Cardiac septum (tissue), 1 donor: ENCODE measurements around the gene RPS24. TPM values are rescaled to one million over a fixed set of nuclear protein-coding genes. Genes with fewer than 3 reads are reported as not detected.
"Not testable (repeated sequence)": the region's sequence is repeated elsewhere in the genome, so short reads cannot be mapped to it uniquely, and the experiment has no call there.

ENCODE experiments used
- DNase-seq: peaks from one replicate; pipeline ENCODE4 v3.0.0-alpha.2; 2020; ENCODE audit warnings: low spot score
- intact Hi-C: fragments of 100-400 bp; cut with DNase I; formaldehyde crosslinking; loops from one replicate; pipeline ENCODE4 v1.14.0; 2022
- long read RNA-seq: library from polyadenylated mRNA; unstranded; transcript quantifications from one replicate; pipeline ENCODE4 v2.0.0, GENCODE V29; 2021
- total RNA-seq: library from RNA; stranded (reverse); fragmentation: NEBNext Ultra II Directional; extraction: Animal tissue kit (Norgen Biotek cat#: 25700); gene quantifications from one replicate; pipeline ENCODE4 v1.2.1, GENCODE V29; 2021
- donor health status: DM: no; HTN: no; CAD: no.

RPS24 gene
- 694 TPM for total RNA-seq
- long read RNA-seq, partial matches to known transcripts: 1 of 2 reads
- long read RNA-seq, other reads (novel, unspliced or antisense): 1 of 2 reads

DNA sequence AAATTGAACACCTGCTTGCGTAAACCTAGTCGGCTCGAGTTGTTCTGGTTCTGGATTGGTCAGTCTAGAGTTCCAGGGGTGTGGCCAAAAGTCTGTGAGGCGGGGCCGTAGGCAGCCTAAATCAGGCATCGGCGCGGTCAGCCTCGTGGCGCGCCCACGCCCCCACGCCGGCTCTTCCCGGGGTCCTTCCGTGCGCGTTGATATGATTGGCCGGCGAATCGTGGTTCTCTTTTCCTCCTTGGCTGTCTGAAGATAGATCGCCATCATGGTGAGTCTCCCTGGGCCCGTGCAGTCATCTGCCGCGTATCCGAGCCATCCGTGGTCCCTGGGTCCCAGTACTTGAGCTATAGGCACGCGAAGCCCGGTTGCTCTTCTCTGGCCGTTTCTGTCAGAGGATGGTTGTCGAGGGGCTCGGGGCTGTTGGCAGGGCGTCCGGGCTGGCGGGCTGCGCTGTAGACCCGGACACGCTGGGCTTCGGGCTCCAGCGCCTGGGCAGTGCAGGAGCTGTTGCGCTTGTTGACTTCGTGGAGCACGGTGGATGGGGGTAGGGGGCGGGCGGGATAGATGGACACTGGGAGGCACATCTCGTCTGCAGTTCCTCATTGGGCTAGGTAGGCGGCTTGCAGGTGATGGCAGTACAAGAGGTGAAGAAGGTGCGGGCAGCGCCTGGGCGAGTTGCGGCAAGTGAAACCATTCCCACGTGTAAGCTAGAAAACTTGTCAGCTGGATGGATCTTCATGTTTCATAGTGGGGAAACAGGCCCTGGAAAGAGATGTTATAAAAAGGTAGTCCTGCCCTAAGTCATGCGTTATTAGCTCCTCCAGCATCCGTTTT is at the start of gene RPS24:
Gene RPS24 (plus strand): TSS at position 227 of the 834 bp plus-strand sequence. CDS start 39 bp downstream, at position 266.
- DNase-seq: peak; percentile 96
- intact Hi-C loops: no loop called here

DNA sequence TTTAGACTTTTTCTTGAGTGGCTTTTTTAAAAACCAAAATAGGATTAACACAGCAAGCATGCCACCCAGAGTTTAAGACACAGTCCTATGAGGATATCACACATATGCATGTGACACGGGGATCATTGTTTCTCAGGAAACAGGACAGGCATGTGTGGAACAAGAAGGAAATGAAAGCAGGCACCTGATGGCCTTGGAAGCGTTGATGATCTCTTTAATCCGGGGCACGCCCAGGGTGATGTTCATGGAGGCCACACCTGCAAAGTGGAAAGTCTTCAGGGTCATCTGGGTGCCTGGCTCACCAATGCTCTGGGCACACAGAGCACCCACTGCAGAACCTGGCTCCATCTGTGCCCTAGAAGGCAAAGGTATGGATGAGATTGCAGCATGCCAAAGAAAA is 48.7 kb upstream of the RPS24 start:
- intact Hi-C loops: loop anchor here (5.0 kb wide), 1 partner anchor 138 kb away; no protein-coding TSS in a partner anchor

DNA sequence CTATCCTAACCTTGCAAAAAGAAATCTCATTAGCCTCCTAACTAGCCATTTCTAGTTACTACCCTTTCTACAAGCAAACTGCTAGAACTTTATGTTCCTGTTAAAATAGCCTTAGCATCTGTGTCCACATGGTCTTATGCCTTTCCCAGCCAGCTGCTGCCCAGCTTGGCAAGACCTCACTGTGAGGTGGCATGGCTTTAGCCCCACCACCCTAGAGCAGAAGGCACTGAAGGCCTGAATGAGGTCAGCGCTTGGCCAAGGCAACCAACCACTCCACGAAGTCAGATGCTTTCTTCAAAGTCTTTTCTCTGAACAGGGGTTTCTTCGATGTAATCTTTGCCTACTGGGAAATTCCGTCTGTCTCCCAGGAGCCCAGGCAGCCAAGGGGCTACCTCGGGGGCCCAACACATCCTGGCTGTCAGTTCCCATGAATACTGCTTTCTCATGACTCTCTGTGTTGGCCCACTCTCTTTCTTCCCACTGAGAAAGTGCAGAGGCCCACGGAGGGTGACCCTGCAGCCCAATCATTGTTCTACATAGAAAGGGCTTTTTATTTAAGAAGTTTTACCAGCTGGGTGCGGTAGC is 45.9 kb upstream of the RPS24 start:
- intact Hi-C loops: loop anchor here (5.0 kb wide), 1 partner anchor 140 kb away; no protein-coding TSS in a partner anchor

More for the DNA sequence above, 48.7 kb upstream of the RPS24 start:
- peak; percentile 19 for DNase-seq

DNA sequence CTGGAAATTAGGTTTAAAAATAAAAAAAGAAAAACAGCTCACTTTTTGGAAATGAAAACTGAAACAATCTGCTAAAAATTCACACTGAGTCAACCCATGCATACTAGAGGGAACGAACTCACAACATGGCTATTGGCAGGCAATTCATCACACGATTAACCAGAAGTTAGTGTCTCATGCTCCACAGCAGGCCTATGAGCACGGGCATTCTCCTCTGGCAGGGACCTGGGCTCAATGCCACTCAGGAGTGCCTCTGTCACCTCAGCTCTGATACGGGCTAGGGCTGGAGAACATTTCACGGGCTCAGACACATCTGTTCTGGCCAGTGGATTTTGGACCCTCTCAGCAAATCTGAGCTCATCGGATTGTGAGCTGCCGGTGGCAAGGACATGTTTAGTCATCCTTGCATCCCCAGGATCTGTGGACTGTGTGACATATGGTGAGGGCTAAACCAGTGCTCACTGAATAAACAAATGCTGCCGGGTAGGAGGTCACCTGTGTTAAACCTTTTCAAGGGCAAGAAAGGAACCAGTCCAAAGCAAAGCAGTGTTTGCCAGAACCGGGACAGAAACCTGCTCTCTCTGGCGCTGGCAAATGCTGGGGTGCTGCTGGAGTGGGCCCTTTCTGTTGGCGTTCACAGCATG is 44.5 kb upstream of the RPS24 start:
- peak; percentile 74 for DNase-seq
- intact Hi-C loops: loop anchor here (5.0 kb wide), 1 partner anchor 142 kb away; no protein-coding TSS in a partner anchor

More for the DNA sequence above, 45.9 kb upstream of the RPS24 start:
- peak; percentile 70 for DNase-seq

DNA sequence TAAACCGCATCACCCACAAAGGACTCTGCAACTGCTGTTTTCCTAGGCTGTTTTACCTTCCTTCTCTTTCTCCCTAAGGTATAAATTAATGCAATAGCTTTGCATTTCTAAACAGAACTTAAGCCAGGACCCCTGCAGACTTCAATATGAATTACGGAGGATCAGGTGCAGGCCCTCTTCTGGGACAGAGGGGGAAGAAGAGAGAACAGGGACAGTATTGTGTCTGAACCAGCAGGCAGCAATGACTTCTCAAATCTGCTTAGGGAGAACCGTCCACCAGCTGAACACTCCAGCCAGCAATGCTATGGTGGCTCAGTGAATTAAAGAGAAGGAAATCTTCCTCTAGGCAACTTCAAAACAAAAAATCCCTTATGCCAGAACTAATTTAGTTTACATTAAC is 40.0 kb upstream of the RPS24 start:
- intact Hi-C loops: no loop called here

DNA sequence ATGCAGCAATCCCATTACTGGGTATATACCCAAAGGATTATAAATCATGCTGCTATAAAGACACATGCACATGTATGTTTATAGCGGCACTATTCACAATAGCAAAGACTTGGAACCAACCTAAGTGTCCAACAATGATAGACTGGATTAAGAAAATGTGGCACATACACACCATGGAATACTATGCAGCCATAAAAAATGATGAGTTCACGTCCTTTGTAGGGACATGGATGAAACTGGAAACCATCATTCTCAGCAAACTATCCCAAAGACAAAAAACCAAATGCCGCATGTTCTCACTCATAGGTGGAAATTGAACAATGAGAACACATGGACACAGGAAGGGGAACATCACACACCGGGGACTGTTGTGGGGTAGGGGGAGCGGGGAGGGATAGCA is 34.9 kb upstream of the RPS24 start:
- DNase-seq: not testable (repeated sequence)

More for the DNA sequence above, 40.0 kb upstream of the RPS24 start:
- DNase-seq: no peak

DNA sequence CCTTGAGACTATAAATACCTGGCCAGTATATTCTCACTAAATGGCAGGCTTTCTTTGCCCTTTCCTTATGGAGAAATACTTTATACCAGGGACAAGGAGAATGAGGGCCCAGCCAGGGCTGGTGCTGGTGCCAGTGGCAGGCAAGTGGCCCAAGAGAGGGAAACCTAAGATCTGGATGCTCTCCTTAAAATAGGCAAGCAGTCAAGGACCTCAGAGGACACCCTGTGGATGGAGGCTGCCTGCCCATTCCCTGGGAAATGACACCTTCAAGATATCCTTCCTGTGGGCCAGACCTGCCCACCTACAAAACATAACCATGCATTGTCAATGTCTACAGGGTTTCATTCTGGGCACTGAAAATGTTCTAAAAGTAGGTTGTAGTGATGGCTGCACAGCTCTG is 33.5 kb upstream of the RPS24 start:
- intact Hi-C loops: no loop called here
- DNase-seq: no peak

More for the DNA sequence above, 34.9 kb upstream of the RPS24 start:
- intact Hi-C loops: not testable (repeated sequence)

DNA sequence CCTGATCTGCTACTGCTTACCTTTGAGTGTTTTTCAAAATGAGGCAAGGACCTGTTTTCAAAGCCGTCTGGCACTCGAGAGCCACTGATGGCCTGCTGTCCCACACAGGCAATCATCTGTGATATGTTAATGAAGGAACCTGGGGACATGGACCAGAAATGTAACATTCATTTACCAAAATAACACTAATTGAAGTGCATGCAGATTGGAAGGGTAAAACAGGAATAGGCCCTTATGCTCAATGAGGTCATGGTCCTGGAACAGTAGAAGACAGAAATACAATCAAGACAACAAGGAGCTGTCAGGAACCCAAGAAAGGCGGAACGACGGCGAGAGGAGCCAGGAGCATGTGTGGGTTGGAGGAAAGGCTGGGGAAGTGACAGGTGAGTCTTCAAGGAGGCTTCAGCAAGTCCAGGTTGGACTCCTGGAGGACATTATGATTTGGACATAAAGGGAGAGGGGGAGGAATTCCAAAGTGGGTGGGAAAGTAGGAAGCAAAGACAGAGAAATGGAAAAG is 32.6 kb upstream of the RPS24 start:
- intact Hi-C loops: no loop called here
- DNase-seq: no peak

DNA sequence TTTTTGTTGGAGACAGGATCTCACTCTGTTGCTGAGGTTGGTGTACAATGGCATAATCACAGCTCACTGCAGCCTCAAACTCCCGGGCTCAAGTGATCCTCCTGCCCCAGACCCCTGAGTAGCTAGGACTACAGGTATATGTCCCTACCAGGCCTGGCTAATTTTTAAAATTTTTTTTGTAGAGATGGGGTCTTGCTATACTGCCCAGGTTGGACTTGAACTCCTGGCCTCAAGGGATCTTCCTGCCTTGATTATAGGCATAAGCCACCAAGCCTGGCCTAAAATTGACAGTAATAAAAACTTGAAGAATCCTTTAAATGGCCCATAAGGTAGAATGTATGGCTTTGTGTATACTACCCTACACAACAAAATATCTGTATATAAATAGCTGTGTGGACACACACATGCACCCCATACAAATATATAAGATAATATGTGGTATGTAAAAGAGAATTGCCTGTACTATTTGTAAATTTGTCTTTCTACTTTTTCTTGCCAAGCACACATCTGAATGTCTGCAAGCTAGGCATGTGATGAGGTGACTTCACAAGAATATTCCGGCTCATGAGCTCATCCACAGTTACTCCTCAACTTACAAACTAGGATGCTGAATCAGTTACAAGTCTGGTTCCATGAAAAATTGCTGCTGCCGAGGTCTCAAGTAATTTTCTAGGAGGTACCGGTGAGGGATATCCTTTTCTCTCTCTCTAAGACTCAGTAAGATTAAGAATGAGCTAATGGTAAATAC is 30.9 kb upstream of the RPS24 start:
- DNase-seq: no peak
- intact Hi-C loops: no loop called here

DNA sequence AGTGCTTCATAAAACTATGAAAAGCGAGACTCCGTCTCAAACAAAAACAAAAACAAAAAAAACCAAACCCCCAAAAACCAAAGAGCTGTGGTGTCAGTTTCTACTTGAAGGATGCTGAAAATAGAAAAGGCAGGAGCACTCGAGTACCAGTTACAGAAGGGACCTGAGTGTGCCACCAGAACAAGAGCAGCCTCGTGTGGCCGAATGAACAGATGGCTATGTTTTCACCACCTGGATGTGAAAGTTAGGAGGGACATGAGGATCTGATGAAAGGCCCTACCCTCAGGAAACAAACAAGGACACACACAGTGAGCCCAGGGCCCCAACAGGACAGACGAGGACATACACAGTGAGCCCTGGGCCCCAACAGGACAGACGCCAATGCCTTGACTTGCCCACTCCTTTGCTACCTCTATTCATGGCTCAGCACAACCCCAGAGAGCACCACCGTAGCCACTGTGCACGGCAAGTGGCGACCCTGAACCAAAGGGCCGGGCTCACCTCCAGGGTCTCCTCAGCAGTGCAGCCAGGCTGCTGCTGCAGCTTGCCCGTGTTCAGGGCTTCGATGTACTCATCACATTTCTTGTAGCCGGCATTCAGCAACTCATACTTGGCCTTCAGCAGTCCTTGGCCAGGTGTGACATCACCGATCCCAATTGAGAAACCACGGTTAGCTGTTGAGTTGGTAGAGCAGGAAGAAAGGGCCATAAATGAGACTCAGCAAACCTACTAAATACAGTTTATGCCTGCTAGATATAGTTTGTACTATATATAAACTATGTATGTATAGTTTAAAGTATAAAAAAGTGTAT is 29.2 kb upstream of the RPS24 start:
- intact Hi-C loops: loop anchor here (2.0 kb wide), 1 partner anchor 158 kb away; no protein-coding TSS in a partner anchor
- no peak for DNase-seq

DNA sequence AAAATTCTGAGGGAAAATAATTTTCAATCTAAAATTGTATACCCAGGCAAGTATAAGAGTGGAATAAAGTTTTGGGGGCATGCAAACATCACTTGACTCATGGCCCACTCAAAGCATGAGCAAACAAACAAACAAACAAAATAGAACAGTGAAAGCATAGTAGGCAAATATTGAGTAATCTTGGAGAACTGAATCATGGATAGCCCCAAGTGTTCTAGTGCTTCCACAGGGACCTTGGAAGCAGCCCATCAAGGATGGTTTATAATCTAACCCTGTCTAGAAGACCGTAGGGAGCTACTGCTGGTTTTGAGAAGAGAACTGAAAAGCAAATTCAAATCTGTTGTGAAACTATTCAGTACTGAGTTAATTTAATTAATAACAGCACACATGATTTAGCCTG is 26.5 kb upstream of the RPS24 start:
- intact Hi-C loops: no loop called here
- DNase-seq: no peak

DNA sequence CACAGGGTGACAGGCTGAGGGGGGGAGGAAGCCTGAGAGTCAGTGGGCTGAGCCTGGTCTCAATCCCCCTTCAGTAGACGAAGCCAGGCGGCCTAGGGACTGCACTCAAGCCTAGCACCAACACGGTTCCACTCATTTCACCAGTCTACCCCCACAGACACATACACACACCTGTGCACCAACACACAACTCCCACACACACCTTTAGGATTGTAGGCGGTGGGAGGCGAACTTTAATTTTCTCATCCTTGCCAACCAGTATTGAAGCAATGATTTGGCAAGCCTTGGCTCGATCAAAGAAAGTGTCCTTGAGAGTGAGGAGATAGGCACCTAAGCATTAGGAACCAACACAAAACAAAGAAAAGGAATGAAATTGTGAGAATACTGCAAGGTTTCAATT is 24.0 kb upstream of the RPS24 start:
- intact Hi-C loops: no loop called here
- no peak for DNase-seq

DNA sequence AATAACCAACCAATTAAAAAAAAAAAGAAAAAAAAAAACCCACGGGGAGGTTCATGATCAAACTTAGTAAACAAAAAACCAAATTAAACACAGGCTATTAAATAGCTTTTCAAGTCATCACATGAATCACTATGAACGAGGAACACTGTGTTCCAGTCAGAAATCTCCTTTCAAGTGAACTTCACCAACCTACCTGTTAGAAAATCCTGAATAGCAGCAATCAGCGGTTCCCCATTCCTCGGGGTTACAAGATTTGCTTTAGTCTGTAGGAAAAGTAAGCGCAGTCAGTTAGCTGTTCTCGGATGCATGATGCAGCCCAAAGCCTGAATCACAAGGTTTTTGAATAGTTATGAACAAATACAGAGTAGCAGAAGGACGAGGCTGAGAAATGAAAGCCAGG is 23.4 kb upstream of the RPS24 start:
- intact Hi-C loops: no loop called here
- no peak for DNase-seq

DNA sequence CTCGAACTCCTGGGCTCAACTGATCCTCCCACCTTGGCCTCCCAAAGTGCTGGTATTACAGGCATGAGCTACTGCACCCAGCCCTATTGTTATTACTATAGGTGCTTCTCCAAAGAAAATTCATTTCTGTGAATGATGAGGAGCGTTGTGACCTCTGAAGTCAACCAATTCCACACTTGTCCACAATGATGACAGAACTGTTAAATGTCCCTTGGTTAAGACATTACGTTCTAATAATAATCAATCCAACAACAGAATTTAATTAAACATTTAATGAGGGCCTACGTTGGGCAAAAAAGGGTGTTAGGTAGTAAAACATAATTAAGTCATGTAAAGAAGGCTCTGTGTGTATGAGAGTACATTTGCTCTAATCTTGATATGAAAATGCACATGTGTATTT is 22.6 kb upstream of the RPS24 start:
- intact Hi-C loops: no loop called here
- no peak for DNase-seq

DNA sequence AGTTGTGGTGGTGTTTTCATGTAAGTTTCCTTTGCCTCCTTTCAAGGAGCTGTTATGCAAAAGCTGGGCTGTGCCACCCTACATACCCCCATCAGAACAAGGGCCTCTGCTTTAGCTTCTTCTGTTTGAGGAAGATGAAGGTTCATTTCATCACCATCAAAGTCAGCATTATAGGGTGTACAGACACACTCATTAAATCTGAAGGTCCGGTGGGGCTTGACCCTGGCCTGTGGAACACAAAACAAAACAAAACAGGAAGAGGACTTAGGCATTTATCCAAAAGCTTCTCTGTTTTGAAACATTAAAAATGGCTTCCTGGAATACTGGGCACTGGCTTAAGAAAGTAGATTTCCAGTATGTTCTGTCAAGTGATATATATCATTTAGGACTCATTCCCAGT is 20.1 kb upstream of the RPS24 start:
- no peak for DNase-seq
- intact Hi-C loops: no loop called here

DNA sequence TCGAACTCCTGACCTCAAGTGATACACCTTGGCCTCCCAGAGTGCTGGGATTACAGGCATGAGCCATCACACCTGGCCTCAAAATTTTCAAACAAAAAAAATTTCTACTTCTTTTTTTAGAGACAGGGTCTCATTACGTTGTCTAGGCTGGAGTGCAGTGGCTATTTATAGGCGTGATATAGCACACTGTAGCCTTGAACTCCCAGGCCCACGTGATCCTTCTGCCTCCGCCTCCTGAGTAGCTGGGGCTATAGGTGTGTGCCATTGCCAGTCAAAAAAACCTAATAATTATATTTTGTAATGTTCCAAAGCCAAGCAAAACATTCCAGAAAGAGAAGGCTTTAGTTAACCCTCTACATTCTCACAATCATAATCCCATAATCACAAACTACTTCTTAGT is 18.1 kb upstream of the RPS24 start:
- no peak for DNase-seq
- intact Hi-C loops: no loop called here

DNA sequence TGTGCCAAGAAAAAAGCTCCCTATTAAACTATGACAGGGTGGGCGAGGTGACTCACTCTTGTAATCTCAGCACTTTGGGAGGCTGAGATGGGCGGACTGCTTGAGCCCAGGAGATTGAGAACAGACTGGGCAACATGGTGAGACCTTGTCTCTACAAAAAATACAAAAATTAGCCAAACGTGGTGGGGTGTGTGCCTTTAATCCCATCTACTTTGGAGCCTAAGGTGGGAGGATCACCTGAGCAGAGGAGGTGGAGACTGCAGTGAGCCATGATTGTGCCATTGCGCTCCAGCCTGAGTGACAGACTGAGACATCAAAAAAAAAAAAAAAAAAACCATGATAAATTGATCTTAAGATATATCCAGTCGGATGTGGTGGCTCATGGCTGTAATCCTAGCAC is 15.8 kb upstream of the RPS24 start:
- DNase-seq: no peak
- intact Hi-C loops: no loop called here

DNA sequence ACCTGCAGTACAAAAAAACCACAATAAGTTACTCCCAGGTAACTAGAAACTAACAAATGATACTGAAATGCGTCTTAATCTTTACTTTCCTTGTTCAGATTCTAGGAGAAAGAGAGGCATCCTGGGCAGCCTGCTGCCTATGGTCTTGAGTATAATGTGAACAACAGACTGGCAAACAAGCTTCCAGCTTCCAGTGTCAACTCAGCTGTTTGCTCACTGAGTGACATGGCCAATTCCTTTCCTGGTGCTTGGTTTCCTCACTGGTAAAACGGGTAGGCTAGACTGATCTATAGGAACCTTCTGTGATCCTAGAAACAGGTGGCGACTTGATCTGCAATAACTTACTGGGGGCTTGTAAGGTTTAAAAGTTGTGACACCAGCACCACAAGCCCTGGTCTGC is 14.4 kb upstream of the RPS24 start:
- intact Hi-C loops: no loop called here
- no peak for DNase-seq

DNA sequence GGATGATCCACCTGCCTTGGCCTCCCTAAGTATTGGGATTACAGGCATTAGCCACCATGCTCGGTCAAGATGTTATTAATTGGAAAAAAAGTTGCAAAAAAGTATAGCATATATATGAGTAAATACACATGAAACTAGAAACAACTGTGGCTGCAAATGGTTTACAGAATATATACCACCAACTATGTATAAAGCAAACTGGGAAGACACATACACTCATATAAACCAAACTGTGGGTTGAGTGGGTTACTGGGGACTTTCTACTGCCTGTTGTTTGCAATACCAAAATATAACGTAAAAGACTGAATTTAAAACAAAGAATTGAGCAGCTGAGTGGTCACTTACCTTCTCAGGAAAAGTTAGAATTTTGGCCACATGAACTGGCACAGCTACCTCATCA is 12.5 kb upstream of the RPS24 start:
- no peak for DNase-seq
- intact Hi-C loops: no loop called here
